Colonic mucosa (tissue), 4 donors: ENCODE data around the gene CADM2. TPM values are rescaled to one million over a fixed set of nuclear protein-coding genes. Genes with fewer than 3 reads are reported as not detected.

Experiments used
- DNase-seq: peaks from one replicate; pipeline ENCODE4 v3.0.0-alpha.2; 2020
- H3K27ac ChIP-seq: fragments of 200-600 bp; one replicate; pipeline ENCODE4 v1.8.0; 2021
- H3K27me3 ChIP-seq: fragments of 200-600 bp; one replicate; pipeline ENCODE4 v1.8.0; 2021
- H3K36me3 ChIP-seq: fragments of 200-600 bp; one replicate; pipeline ENCODE4 v1.8.0; 2021
- H3K4me1 ChIP-seq: fragments of 200-600 bp; one replicate; pipeline ENCODE4 v1.8.0; 2021; ENCODE audit warnings: mild to moderate bottlenecking
- H3K4me3 ChIP-seq: fragments of 200-600 bp; one replicate; pipeline ENCODE4 v1.8.0; 2021
- H3K9ac ChIP-seq, 2 donors: one replicate each; pipeline ENCODE4 v1.7.0; 2013; ENCODE audit warnings: control low read depth in 2 of 2, low read depth in 2 of 2, low read length in 2 of 2
- H3K9me3 ChIP-seq: fragments of 200-600 bp; one replicate; pipeline ENCODE4 v1.8.0; 2021
- CTCF ChIP-seq: fragments of 200-600 bp; IDR thresholded peaks from one replicate; pipeline ENCODE4 v1.8.0; 2022; ENCODE audit warnings: antibody characterized with exemption, mild to moderate bottlenecking
- intact Hi-C: fragments of 100-400 bp; cut with DNase I; formaldehyde crosslinking; loops from one replicate; pipeline ENCODE4 v1.14.1; 2022
- total RNA-seq, 2 donors: library from RNA; stranded (reverse); fragmentation: NEBNext Ultra II Directional in 1 of 2; extraction: Animal tissue kit (Norgen Biotek cat#: 25700) in 1 of 2; gene quantifications; one replicate each; pipeline ENCODE4 v1.2.1, GENCODE V29; 2021
- donor health status: healthy.
- donor health status: DM: no; HTN: no; CAD: no.
- donor health status: DM: no; HTN: no; CAD: no.

Gene CADM2
- total RNA-seq, 2 donors from 2014 or later, result 1.2 to 2.8 TPM

- intact Hi-C loops, result no loop called here
- TF ChIP-seq CTCF, result no peak
Measured at GRCh38 chr3:84977021-84977420, 18.2 kb downstream of the CADM2 start.

DNA sequence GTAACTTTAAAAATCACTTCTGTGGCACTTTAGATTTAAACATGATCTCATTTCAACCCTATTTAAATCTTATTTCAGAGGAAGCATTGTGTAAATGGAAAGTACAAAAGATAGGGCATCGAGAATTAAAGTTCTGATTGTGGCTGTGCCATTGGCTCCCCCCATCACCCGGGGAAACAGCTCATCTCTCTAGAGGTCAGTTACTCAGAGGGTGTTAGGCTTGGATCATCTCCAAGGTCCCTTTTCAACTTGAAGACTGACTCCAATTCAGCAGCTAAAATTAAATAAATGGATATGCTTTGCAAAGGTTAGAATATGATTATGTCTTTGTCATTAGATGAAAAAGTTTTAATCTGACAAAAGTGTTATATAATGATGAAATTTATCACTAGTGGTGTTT, 20.1 kb downstream of the CADM2 start:
- H3K4me3 ChIP-seq, result no peak overlapping the region
- no peaks in the 10 kb centered on the region for H3K9me3 ChIP-seq
- no peak for DNase-seq
- intact Hi-C loops, result no loop called here
- H3K27ac ChIP-seq, result no peak overlapping the region
- H3K4me1 ChIP-seq, result no peaks in the 10 kb centered on the region
- H3K9ac ChIP-seq, result no peak overlapping the region
- no peaks in the 10 kb centered on the region for H3K36me3 ChIP-seq
- no peaks in the 10 kb centered on the region for H3K27me3 ChIP-seq
- no peak for TF ChIP-seq CTCF

More at GRCh38 chr3:84977021-84977420, 18.2 kb downstream of the CADM2 start:
- Histone ChIP-seq H3K36me3 (no peaks in the 10 kb centered on the region), H3K4me3 (no peak overlapping the region), H3K4me1 (no peaks in the 10 kb centered on the region), H3K9ac (no peak overlapping the region), H3K27ac (no peak overlapping the region), H3K9me3 (no peaks in the 10 kb centered on the region), H3K27me3 (no peaks in the 10 kb centered on the region)
- no peak for DNase-seq

DNA sequence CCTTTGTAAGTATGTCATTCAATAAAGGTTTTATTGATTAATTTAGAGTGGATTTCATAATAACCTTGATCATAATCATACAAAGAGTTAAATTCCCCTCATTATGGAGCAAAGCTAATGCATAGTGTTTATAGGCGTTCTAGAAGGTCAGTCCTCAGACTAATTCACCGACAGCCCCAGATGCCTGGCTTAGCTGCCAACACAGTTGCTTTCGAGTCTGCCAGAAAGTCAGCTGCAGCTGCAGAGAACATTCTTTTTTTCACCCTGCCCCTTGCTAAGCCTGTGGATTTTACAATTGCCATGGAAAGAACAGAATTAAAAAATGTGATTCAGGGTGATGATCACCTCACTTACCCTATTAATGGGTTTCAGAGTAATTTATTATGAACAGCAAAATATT, 21.2 kb downstream of the CADM2 start:
- no peaks in the 10 kb centered on the region for H3K4me1 ChIP-seq
- TF ChIP-seq CTCF, result no peak
- H3K36me3 ChIP-seq, result no peaks in the 10 kb centered on the region
- H3K4me3 ChIP-seq, result no peak overlapping the region
- no peak for DNase-seq
- no peak overlapping the region for H3K27ac ChIP-seq
- no peaks in the 10 kb centered on the region for H3K9me3 ChIP-seq
- no peak overlapping the region for H3K9ac ChIP-seq
- intact Hi-C loops, result no loop called here
- H3K27me3 ChIP-seq, result no peaks in the 10 kb centered on the region

DNA sequence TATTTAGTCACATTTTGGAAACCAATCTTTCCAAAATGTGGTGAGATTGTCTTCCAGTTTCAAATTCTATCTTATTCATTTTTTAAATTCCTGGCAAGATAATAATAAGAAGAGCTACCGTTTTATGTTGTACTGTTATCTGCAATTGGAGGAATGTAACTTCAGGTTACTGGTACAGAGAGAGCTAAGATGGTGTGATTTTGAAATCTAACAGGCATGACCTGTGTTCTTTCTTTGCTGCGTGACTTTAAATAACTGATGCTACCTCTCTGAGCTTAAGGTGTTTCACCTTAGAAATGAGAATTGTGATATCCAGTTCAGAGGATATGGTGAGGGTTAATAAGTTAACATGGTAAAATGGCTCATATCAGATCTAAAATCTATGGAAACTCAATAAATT, 21.7 kb downstream of the CADM2 start:
- intact Hi-C loops, result no loop called here
- no peaks in the 10 kb centered on the region for H3K27me3 ChIP-seq
- H3K27ac ChIP-seq, result no peak overlapping the region
- no peaks in the 10 kb centered on the region for H3K9me3 ChIP-seq
- no peaks in the 10 kb centered on the region for H3K36me3 ChIP-seq
- no peaks in the 10 kb centered on the region for H3K4me1 ChIP-seq
- H3K4me3 ChIP-seq, result no peak overlapping the region
- TF ChIP-seq CTCF, result no peak
- DNase-seq, result no peak
- H3K9ac ChIP-seq, result no peak overlapping the region

- intact Hi-C loops, result no loop called here
- H3K9me3 ChIP-seq, result no peaks in the 10 kb centered on the region
- H3K4me1 ChIP-seq, result no peaks in the 10 kb centered on the region
- no peaks in the 10 kb centered on the region for H3K27me3 ChIP-seq
- TF ChIP-seq CTCF, result no peak
- no peak overlapping the region for H3K9ac ChIP-seq
- no peak overlapping the region for H3K4me3 ChIP-seq
- H3K36me3 ChIP-seq, result no peaks in the 10 kb centered on the region
- no peak for DNase-seq
- no peak overlapping the region for H3K27ac ChIP-seq
Measured at GRCh38 chr3:84983490-84983889, 24.7 kb downstream of the CADM2 start.

DNA sequence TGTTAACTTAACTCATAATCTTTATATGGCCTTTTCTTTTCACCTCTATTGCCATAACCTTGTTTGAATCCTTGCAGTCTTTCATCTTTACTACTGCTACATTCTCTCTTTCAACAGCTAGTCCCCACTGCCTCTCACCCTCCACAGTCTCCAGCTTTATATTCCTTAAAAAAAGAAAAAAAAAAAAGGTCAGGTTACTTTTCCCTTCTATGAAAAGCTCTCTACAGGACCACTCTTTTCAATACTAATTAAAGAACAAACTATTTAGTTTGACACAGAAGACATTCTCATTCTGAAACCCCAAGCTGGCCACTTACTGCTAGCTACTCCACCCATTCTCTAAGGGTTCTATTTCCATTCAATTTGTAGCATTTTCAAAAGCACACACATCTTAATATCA, 25.6 kb downstream of the CADM2 start:
- intact Hi-C loops, result no loop called here
- no peak for TF ChIP-seq CTCF

More for the DNA sequence above, 25.6 kb downstream of the CADM2 start:
- Histone ChIP-seq H3K9me3 (no peaks in the 10 kb centered on the region), H3K4me3 (no peak overlapping the region), H3K9ac (no peak overlapping the region), H3K27ac (no peak overlapping the region), H3K4me1 (no peaks in the 10 kb centered on the region), H3K27me3 (no peaks in the 10 kb centered on the region), H3K36me3 (no peaks in the 10 kb centered on the region)
- no peak for DNase-seq
